Esophagus squamous epithelium (tissue), 4 donors: ENCODE measurements around the gene DIDO1.

Source experiments
- POLR2A ChIP-seq, 4 donors: fragments of 450-650 bp; IDR thresholded peaks; one replicate each; pipeline ENCODE4 v1.6.1; 2017; ENCODE audit warnings: antibody characterized with exemption in 4 of 4, mild to moderate bottlenecking in 4 of 4, moderate library complexity in 3 of 4
- TF ChIP-seq, protein P1 (sequence below), 6 experiments: fragments of 450-650 bp in 4 of 6; fragments of 200-600 bp in 2 of 6; sonication (generic) in 2 of 6; IDR thresholded peaks; one replicate each; pipeline ENCODE4 v1.5.1; 2016 to 2019; ENCODE audit warnings: antibody characterized with exemption in 6 of 6, mild to moderate bottlenecking in 4 of 6, moderate library complexity in 4 of 6

DNA sequence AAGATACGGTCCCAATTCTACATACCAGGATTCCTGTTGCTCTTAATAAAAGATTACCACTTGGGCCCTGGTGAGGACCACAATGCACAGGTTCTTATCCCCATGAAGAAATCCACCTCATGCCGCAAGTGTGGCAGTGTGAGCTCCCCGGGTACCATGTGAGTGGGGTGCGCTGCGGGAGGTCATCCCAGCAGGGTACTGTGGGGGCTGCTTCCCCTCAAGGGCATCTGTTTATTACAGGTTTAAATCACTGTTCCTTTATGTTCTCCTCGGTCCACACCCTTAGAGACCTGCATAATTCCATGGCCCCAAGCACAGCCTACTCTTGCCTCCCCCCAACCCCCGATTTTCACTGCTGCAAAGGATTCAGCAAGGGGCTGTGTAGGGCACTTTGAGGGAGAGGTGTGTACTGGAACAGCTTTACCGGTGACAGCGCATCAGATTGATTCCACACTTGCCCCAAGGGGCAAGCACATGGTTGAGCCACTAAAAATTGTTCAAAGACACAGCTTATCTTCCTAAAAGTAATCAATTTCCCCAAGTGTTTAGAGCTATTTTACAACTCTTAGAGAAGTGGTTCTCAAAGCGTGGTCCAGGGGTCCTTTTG lies 6.2 kb downstream of the DIDO1 start:
- TF ChIP-seq, protein P1, sequence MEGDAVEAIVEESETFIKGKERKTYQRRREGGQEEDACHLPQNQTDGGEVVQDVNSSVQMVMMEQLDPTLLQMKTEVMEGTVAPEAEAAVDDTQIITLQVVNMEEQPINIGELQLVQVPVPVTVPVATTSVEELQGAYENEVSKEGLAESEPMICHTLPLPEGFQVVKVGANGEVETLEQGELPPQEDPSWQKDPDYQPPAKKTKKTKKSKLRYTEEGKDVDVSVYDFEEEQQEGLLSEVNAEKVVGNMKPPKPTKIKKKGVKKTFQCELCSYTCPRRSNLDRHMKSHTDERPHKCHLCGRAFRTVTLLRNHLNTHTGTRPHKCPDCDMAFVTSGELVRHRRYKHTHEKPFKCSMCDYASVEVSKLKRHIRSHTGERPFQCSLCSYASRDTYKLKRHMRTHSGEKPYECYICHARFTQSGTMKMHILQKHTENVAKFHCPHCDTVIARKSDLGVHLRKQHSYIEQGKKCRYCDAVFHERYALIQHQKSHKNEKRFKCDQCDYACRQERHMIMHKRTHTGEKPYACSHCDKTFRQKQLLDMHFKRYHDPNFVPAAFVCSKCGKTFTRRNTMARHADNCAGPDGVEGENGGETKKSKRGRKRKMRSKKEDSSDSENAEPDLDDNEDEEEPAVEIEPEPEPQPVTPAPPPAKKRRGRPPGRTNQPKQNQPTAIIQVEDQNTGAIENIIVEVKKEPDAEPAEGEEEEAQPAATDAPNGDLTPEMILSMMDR (IDR thresholded peaks at IDR 0.05) = no peak
- no peak for TF ChIP-seq POLR2A (IDR thresholded peaks at IDR 0.05)
